Endothelial cell of umbilical vein (primary cell): ENCODE results near the gene NPTX1. TPM values are rescaled to one million over a fixed set of nuclear protein-coding genes. Genes with fewer than 3 reads are reported as not detected.

Experiments
- BruUV-seq: library from RNA; stranded (reverse); fragments of 400-500 nt; replicated peaks from 2 replicates; lab custom pipeline; 2021; lab: Mats Ljungman, UMichigan
- CTCF ChIA-PET: fragments of 300-600, 350-600 bp; sonication (Branson Sonifier 250); formaldehyde crosslinking; loops from one replicate; lab custom pipeline; 2021; ENCODE audit warnings: antibody characterized with exemption, inconsistent platforms; lab: Charles Lee
- POLR2A ChIA-PET: fragments of 300-600, 350-600 bp; sonication (Branson Sonifier 250); formaldehyde crosslinking; loops from one replicate; lab custom pipeline; 2021; ENCODE audit warnings: antibody characterized with exemption, inconsistent platforms; lab: Charles Lee
- DNase-seq: peaks from one replicate; pipeline ENCODE4 v3.0.0-alpha.2; 2011; ENCODE audit warnings: low read depth, low spot score
- FAIRE-seq: peaks from 2 replicates; lab custom pipeline; 2011; peaks lifted over from hg19 to GRCh38; lab: Jason Lieb, UNC
- H2AFZ ChIP-seq: 2 replicates; pipeline ENCODE4 v1.6.0; 2012; ENCODE audit warnings: low read depth, low read length, control low read depth, inconsistent platforms
- H3K27ac ChIP-seq: 2 replicates; pipeline ENCODE4 v1.5.1; 2011; ENCODE audit warnings: low read depth, mild to moderate bottlenecking, control low read depth, low read length, moderate library complexity; ENCODE audit not compliant: insufficient read depth
- H3K27me3 ChIP-seq, 2 experiments: 2 replicates each; pipeline versions ENCODE4 v1.6.0 to v1.6.1; 2011; ENCODE audit warnings: low read length in 2 of 2, mixed read lengths in 1 of 2; ENCODE audit not compliant: control insufficient read depth in 2 of 2, insufficient read depth in 2 of 2
- H3K36me3 ChIP-seq, 2 experiments: 2 replicates in 1 of 2; 3 replicates in 1 of 2; pipeline ENCODE4 v1.5.1; 2011; ENCODE audit warnings: low read length in 2 of 2, mild to moderate bottlenecking in 1 of 2, moderate library complexity in 1 of 2; ENCODE audit not compliant: control insufficient read depth in 2 of 2, insufficient read depth in 2 of 2; ENCODE audit errors: extremely low read depth in 1 of 2
- H3K4me1 ChIP-seq: 3 replicates; pipeline ENCODE4 v1.5.1; 2011; ENCODE audit warnings: mild to moderate bottlenecking, low read length; ENCODE audit not compliant: control insufficient read depth, insufficient read depth; ENCODE audit errors: extremely low read depth
- H3K4me2 ChIP-seq: 2 replicates; pipeline ENCODE4 v1.6.1; 2011; ENCODE audit warnings: low read length, control low read depth, mixed read lengths; ENCODE audit not compliant: insufficient read depth
- H3K4me3 ChIP-seq, 3 experiments: fragments of 200-600 bp in 1 of 3; sonication (generic), shearing (Covaris generic) in 1 of 3; replicated peaks in 1 of 3; 2 replicates each; pipeline ENCODE4 v1.5.1; 2011 to 2016; ENCODE audit warnings: control low read depth in 3 of 3, low read length in 3 of 3, mild to moderate bottlenecking in 2 of 3, inconsistent platforms in 1 of 3, low read depth in 1 of 3, moderate library complexity in 1 of 3; ENCODE audit not compliant: insufficient read depth in 1 of 3
- H3K79me2 ChIP-seq: 2 replicates; pipeline ENCODE4 v1.6.0; 2012; ENCODE audit warnings: low read length, inconsistent platforms; ENCODE audit not compliant: control insufficient read depth, insufficient read depth
- H3K9ac ChIP-seq: replicated peaks from 2 replicates; pipeline ENCODE3; 2011; ENCODE audit warnings: low read length, control low read depth; ENCODE audit not compliant: insufficient read depth; ENCODE audit errors: extremely low read depth
- H3K9me1 ChIP-seq: replicated peaks from 3 replicates; pipeline ENCODE4 v1.6.0; 2011; ENCODE audit warnings: mild to moderate bottlenecking, low read length; ENCODE audit not compliant: control insufficient read depth, insufficient read depth; ENCODE audit errors: extremely low read depth
- H3K9me3 ChIP-seq: replicated peaks from 2 replicates; pipeline ENCODE4 v1.5.1; 2012; ENCODE audit warnings: low read length, inconsistent platforms; ENCODE audit not compliant: control insufficient read depth, insufficient read depth
- H4K20me1 ChIP-seq: replicated peaks from 2 replicates; pipeline ENCODE3; 2011; ENCODE audit warnings: mild to moderate bottlenecking, low read length; ENCODE audit not compliant: control insufficient read depth, insufficient read depth; ENCODE audit errors: extremely low read depth
- CTCF ChIP-seq, 2 donors: IDR thresholded peaks; 1 replicate in 1 of 2; 2 replicates in 1 of 2; pipeline ENCODE4 v1.5.1; 2011; ENCODE audit warnings: low read length in 2 of 2, mild to moderate bottlenecking in 2 of 2, moderate library complexity in 2 of 2, control low read depth in 1 of 2, inconsistent platforms in 1 of 2, low read depth in 1 of 2; ENCODE audit not compliant: insufficient read depth in 1 of 2; ENCODE audit errors: extremely low read depth in 1 of 2
- EZH2 ChIP-seq: IDR thresholded peaks from 2 replicates; pipeline ENCODE4 v1.6.1; 2012; ENCODE audit warnings: borderline replicate concordance, low read depth, mild to moderate bottlenecking, moderate library complexity, low read length, inconsistent platforms; ENCODE audit not compliant: severe bottlenecking
- FOS ChIP-seq: IDR thresholded peaks from 2 replicates; pipeline ENCODE4 v1.6.1; 2011; ENCODE audit warnings: mild to moderate bottlenecking, low read length, moderate library complexity, borderline replicate concordance; ENCODE audit not compliant: insufficient read depth
- GATA2 ChIP-seq: IDR thresholded peaks from 2 replicates; pipeline ENCODE4 v1.7.0; 2011; ENCODE audit warnings: low read depth, mild to moderate bottlenecking, moderate library complexity, mixed read lengths, low read length; ENCODE audit not compliant: insufficient read length, insufficient read depth
- JUN ChIP-seq: IDR thresholded peaks from 2 replicates; pipeline ENCODE4 v1.6.1; 2011; ENCODE audit warnings: borderline replicate concordance, low read depth; ENCODE audit not compliant: insufficient read length, insufficient read depth
- MAX ChIP-seq: IDR thresholded peaks from 2 replicates; pipeline ENCODE4 v1.6.1; 2011; ENCODE audit not compliant: insufficient read depth, insufficient read length
- MYC ChIP-seq: IDR thresholded peaks from one replicate; pipeline ENCODE4 v1.6.1; 2011; ENCODE audit warnings: mild to moderate bottlenecking, low read depth, low read length
- POLR2A ChIP-seq: IDR thresholded peaks from 2 replicates; pipeline ENCODE4 v1.6.1; 2012; ENCODE audit warnings: low read depth, mild to moderate bottlenecking, control low read depth, low read length
- POLR2AphosphoS5 ChIP-seq: IDR thresholded peaks from 2 replicates; pipeline ENCODE4 v1.6.1; 2012; ENCODE audit warnings: low read depth, mild to moderate bottlenecking, control low read depth, low read length, moderate library complexity; ENCODE audit not compliant: insufficient read depth
- dilution Hi-C: fragments of 300-500 bp; cut with MboI; formaldehyde crosslinking; loops from one replicate; pipeline ENCODE4 v1.15.0; 2019; ENCODE audit warnings: low sequenced_read_pairs; ENCODE audit not compliant: extremely low pct_ligation_motif_present
- intact Hi-C: fragments of 100-400 bp; cut with micrococcal nuclease; formaldehyde crosslinking; loops from one replicate; pipeline ENCODE4 v1.10.0; 2022
- polyA plus RNA-seq, 4 experiments: library from polyadenylated mRNA; depleted of rRNA in 3 of 4; stranded (reverse) in 3 of 4; unstranded in 1 of 4; fragments of >200 nt; gene quantifications; 2 replicates each; pipeline versions ENCODE4 v1.2.1 to v1.2.3, GENCODE V29; 2011 to 2012; ENCODE audit warnings: missing spikeins in 1 of 4
- total RNA-seq: library from RNA; stranded (reverse); gene quantifications from 2 replicates; pipeline ENCODE4 v1.2.3, GENCODE V29; 2021

The NPTX1 gene
- total and polyA plus RNA-seq, 2 donors (not counting 3 experiments of a cell fraction or from before 2014, with no cell fraction given), result 0.03 TPM; not detected in 1

GRCh38 chr17:80510772-80511171 lies 34.4 kb upstream of the NPTX1 start:
- H3K36me3 ChIP-seq, result no peaks in the 10 kb centered on the region
- H2AFZ ChIP-seq, result no peak overlapping the region
- H3K4me2 ChIP-seq, result no peak overlapping the region
- no peaks in the 10 kb centered on the region for H3K9me3 ChIP-seq
- DNase-seq, result no peak
- no peak for FAIRE-seq
- H3K27ac ChIP-seq, result no peak overlapping the region
- ChIA-PET CTCF (no interaction called here), POLR2A (no interaction called here)
- H3K27me3 ChIP-seq, result peaks cover 0 to 5% of the 10 kb centered on the region in 2 experiments
- TF ChIP-seq EZH2 (no peak), GATA2 (no peak), POLR2AphosphoS5 (no peak), CTCF (IDR thresholded peaks at IDR 0.05; ENCODE audit: extremely low read depth in 1 of 2, insufficient read depth in 1 of 2, low read depth in 1 of 2, low read length in 2 of 2) (no peak), FOS (no peak)
- H3K4me1 ChIP-seq, result no peaks in the 10 kb centered on the region
- intact Hi-C loops, result no loop called here
- H3K79me2 ChIP-seq, result no peaks in the 10 kb centered on the region
- dilution Hi-C loops, result no loop called here
- H3K4me3 ChIP-seq, result no peak overlapping the region
- no peak overlapping the region for H3K9ac ChIP-seq
- no peaks in the 10 kb centered on the region for H4K20me1 ChIP-seq
- H3K9me1 ChIP-seq, result no peaks in the 10 kb centered on the region
- no TSS peak for BruUV-seq

- dilution Hi-C loops, result no loop called here
- Histone ChIP-seq H3K27me3 (peaks cover under 1 to 6% of the 10 kb centered on the region in 2 experiments), H3K9me3 (no peaks in the 10 kb centered on the region), H3K4me2 (no peak overlapping the region), H3K79me2 (no peaks in the 10 kb centered on the region), H3K27ac (no peak overlapping the region), H2AFZ (no peak overlapping the region), H3K4me3 (no peak overlapping the region), H4K20me1 (no peaks in the 10 kb centered on the region), H3K9me1 (no peaks in the 10 kb centered on the region), H3K9ac (no peak overlapping the region), H3K36me3 (no peaks in the 10 kb centered on the region), H3K4me1 (no peaks in the 10 kb centered on the region)
- POLR2A ChIA-PET, result no interaction called here
- intact Hi-C loops, result no loop called here
- TF ChIP-seq MYC (no peak), JUN (no peak), CTCF (IDR thresholded peaks at IDR 0.05; ENCODE audit: extremely low read depth in 1 of 2, insufficient read depth in 1 of 2, low read depth in 1 of 2, low read length in 2 of 2) (no peak), MAX (no peak), FOS (no peak), GATA2 (no peak), EZH2 (no peak), POLR2A (no peak), POLR2AphosphoS5 (no peak)
- CTCF ChIA-PET, result interaction anchor here (1.0 kb wide), 1 partner anchor 10 kb away, joined by 3 read pairs; no protein-coding TSS in a partner anchor
- FAIRE-seq (no peak), DNase-seq (no peak)
- no TSS peak for BruUV-seq
These were observed 33.7 kb upstream of the NPTX1 start for GRCh38 chr17:80510132-80510531.
